GM06990 (cell line): ENCODE measurements around the gene DPH2.

ENCODE experiments used
- DNase-seq: peaks from one replicate; pipeline ENCODE4 v3.0.0-alpha.2; 2011; ENCODE audit not compliant: insufficient read length; ENCODE audit errors: extremely low read depth
- H3K27me3 ChIP-seq: replicated peaks from 2 replicates; pipeline ENCODE4 v1.6.0; 2011; ENCODE audit warnings: low read length; ENCODE audit not compliant: control insufficient read depth, insufficient read depth
- H3K36me3 ChIP-seq: 2 replicates; pipeline ENCODE4 v1.5.1; 2011; ENCODE audit warnings: low read length; ENCODE audit not compliant: control insufficient read depth, insufficient read depth
- H3K4me3 ChIP-seq: replicated peaks from 2 replicates; pipeline ENCODE4 v1.5.1; 2011; ENCODE audit warnings: low read depth, mild to moderate bottlenecking, control low read depth, low read length
- CTCF ChIP-seq: IDR thresholded peaks from 2 replicates; pipeline ENCODE4 v1.5.1; 2011; ENCODE audit warnings: low read length, control low read depth, mild to moderate bottlenecking, inconsistent platforms; ENCODE audit not compliant: insufficient read depth, poor library complexity, severe bottlenecking

The DPH2 gene

DNA sequence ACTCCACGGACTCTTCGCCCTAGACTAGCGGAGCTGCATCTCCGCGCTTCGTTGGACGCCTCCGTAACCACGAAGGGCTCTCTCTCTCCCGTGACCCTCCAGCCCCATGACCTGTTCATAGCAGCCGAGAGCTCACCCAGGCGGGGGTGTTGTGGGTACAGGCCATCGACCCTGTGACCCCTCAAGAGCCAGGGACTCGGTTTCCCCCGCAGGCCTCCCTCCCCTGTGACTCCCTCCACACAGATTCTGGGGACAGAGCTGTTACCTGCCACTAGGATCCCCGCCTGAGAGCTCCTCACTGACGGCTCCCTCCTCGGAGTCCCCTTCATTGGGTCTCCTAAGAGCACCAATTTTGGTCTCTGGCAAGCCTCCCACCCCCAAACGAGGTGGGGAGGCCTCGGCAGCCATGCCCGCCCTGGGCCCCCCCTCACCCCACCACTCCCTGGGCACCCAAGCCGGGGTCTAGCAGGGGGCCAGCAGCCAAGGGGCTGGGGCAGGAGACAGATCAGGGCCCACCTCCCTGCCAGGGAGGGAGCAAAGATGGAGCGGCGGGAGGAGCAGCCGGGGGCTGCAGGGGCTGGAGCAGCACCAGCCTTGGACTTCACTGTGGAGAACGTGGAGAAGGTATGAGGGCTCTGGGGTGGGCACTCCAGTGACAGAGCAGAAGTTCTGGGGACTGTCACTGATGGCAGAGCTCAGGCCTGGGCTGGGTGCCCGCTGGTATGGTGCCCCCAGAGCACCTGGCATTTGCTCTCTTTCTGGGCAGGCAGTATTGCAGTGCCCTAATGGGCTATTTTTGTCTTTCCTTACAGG, 22.5 kb upstream of the DPH2 start:
- no peaks in the 10 kb centered on the region for H3K27me3 ChIP-seq
- peak overlapping the region; percentile 96 for H3K4me3 ChIP-seq
- no peak for DNase-seq
- no peak for TF ChIP-seq CTCF
- peaks cover 6% of the 10 kb centered on the region for H3K36me3 ChIP-seq

DNA sequence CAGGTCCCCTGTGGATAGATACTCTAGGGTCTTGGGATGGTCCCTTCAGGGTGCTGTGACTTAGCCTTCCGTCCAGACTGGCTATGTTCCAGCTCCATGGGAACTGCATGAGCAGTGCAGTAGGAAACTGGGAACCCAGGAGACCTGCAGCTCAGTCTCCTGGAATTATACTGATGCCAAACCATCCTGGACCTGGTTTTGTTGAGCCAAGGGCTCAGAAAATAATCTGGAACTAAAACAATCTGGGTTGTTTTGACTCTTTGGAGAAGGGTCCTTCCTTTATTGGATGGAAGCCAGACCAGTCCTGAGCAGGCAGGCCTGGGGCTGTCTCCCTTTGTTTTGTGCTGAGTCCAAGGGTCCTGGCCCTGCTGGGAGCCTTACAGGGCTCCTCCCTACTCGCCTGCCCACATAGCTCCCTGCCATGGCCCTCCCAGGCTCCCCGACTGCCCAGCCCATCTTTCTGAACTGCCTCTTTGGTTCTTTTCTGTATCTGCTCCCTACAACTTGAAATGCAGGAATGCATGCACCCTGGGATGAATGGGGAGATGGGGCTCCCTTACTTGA, 21.9 kb upstream of the DPH2 start:
- DNase-seq: no peak
- H3K27me3 ChIP-seq: no peaks in the 10 kb centered on the region
- H3K4me3 ChIP-seq: peak overlapping the region; percentile 96
- peaks cover 6% of the 10 kb centered on the region for H3K36me3 ChIP-seq
- no peak for TF ChIP-seq CTCF

GRCh38 chr1:43949678-43950077, 20.1 kb upstream of the DPH2 start:
- peaks cover 4% of the 10 kb centered on the region for H3K36me3 ChIP-seq
- H3K27me3 ChIP-seq: no peaks in the 10 kb centered on the region
- H3K4me3 ChIP-seq: no peak overlapping the region
- no peak for TF ChIP-seq CTCF
- no peak for DNase-seq

DNA sequence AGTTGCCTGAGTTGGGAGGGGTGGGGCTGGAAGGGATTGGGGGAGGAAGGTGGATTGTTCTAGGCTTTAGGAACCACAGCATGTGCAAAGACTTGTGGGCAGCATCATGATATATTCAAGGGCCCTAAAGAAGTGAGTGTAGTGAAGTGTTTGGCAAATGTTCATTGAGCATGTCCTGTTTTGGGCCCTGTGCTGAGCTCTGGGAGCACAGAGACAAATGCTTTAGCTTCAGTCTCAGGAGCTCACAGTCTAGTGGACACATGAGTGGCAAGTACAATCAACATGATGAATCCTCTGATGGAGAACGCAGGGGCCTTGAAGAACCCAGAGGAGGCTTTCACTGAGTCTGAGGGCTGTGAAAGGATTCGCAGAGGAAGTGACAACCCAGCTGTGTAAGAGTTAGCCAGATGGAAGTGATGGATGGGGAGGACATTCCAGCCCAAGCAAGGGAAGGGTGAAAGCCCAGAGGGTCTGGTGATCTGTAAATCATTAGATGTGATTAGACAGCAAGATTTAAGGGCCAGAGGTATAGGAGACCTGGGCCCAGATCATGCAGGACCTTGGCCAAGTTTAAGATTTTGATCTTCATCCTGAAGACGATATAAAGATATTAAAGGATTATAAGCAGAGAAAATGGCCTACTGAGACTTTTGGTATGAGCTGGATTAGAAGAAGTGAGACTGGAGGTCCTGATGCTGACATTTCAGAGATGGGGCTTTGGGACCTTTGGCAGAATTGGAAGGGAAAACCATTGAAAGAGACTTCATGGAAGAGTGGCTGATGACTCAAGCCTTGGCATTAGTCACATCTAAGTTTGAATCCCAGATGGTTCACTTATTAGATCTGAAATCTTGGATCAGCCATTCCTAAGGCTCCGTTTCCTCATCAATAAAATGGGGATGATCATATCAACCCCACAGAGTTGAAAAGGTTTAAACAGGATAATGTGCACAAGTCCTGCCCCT, 18.5 kb upstream of the DPH2 start:
- H3K4me3 ChIP-seq: no peak overlapping the region
- TF ChIP-seq CTCF: no peak
- H3K27me3 ChIP-seq: no peaks in the 10 kb centered on the region
- DNase-seq: no peak
- peaks cover 4% of the 10 kb centered on the region for H3K36me3 ChIP-seq

- TF ChIP-seq CTCF: no peak
- no peak for DNase-seq
- Histone ChIP-seq H3K27me3 (no peaks in the 10 kb centered on the region), H3K4me3 (no peak overlapping the region), H3K36me3 (peaks cover 5% of the 10 kb centered on the region)
These were observed 17.0 kb upstream of the DPH2 start for GRCh38 chr1:43952731-43953346.
